SJCRH30 (cell line): ENCODE measurements around the gene DCLK1. TPM values are rescaled to one million over a fixed set of nuclear protein-coding genes. Genes with fewer than 3 reads are reported as not detected.

ENCODE experiments used
- DNase-seq, 2 experiments: peaks; one replicate each; pipeline ENCODE4 v3.0.0-alpha.2; 2015 to 2020
- H3K27ac ChIP-seq: fragments of 250-450 bp; sonication (Bioruptor Pico); 2 replicates; pipeline ENCODE4 v1.5.1; 2020; ENCODE audit warnings: mild to moderate bottlenecking, moderate library complexity
- H3K27me3 ChIP-seq: fragments of 250-450 bp; sonication (Bioruptor Pico); 2 replicates; pipeline ENCODE4 v1.5.1; 2020; ENCODE audit warnings: mild to moderate bottlenecking, moderate library complexity
- H3K36me3 ChIP-seq: fragments of 250-450 bp; sonication (Bioruptor Pico); 2 replicates; pipeline ENCODE4 v1.5.1; 2020; ENCODE audit warnings: mild to moderate bottlenecking, moderate library complexity
- H3K4me1 ChIP-seq: fragments of 250-450 bp; sonication (Bioruptor Pico); 2 replicates; pipeline ENCODE4 v1.5.1; 2020; ENCODE audit warnings: mild to moderate bottlenecking, moderate library complexity
- H3K4me3 ChIP-seq: fragments of 250-450 bp; sonication (Bioruptor Pico); 2 replicates; pipeline ENCODE4 v1.5.1; 2020; ENCODE audit warnings: mild to moderate bottlenecking, moderate library complexity
- H3K9me3 ChIP-seq: fragments of 250-450 bp; sonication (Bioruptor Pico); replicated peaks from 2 replicates; pipeline ENCODE4 v1.5.1; 2020; ENCODE audit warnings: mild to moderate bottlenecking, moderate library complexity
- total RNA-seq: library from RNA; depleted of rRNA; stranded (reverse); fragments of >200 nt; shearing (Covaris generic); gene quantifications from 2 replicates; pipeline ENCODE4 v1.2.3, GENCODE V29; 2014

Gene DCLK1
- total RNA-seq, 1 experiment from 2014 or later = 17.9 TPM

DNA sequence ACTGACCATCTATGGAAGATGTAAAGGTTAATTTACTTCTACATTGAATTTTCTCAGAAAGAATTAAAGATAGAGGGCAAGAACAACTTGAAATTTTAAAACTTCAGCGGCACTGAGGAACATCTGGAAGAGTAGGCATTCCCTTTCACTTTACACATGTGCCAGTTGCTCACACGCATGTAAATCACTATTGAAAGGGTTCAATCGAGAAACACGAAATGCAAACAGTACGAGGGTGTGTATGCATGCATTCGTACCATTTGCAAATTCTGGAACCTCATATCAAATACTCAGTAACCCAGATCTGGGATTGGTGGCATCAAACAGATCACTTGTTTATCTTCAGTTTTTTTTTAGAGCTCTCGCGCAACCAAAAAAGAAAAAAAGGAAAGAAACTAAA, 339.2 kb downstream of the DCLK1 start:
- no peak for DNase-seq
- no peaks in the 10 kb centered on the region for H3K9me3 ChIP-seq
- H3K27ac ChIP-seq = no peak overlapping the region
- H3K4me3 ChIP-seq = no peak overlapping the region
- no peaks in the 10 kb centered on the region for H3K36me3 ChIP-seq
- no peaks in the 10 kb centered on the region for H3K27me3 ChIP-seq
- H3K4me1 ChIP-seq = no peaks in the 10 kb centered on the region

DNA sequence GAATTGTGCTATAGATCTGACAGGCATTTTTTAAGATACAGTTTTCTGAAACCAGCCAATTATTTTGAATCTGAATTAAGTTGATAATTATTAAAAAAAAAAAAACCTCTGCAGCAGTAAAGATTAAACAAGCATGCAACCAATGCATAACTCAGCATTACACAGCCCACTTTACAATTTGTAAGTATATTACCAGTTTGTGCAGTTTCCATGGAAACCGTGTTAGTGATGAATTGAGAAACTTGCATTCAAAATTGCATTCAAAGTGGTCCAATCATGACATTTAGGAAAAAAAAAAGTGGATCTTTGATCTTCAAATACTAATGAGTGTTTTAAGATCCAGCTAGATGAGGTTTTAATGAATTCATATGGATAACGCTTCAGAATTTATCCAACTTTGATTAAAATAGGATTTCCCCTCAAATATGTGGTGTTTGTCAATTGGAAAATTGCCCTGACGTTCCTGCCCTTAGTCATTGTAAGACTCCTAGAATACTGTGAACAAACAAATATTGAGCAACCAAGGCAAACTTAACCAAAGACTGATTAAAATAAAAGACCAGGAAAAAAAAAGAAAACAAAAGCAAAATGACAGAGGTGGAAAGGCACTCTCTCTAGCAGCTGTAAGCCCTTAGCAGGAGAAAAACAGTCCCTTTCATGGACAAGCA, 339.9 kb downstream of the DCLK1 start:
- H3K4me1 ChIP-seq = peaks cover 4% of the 10 kb centered on the region
- DNase-seq = no peak
- no peaks in the 10 kb centered on the region for H3K36me3 ChIP-seq
- H3K9me3 ChIP-seq = no peaks in the 10 kb centered on the region
- H3K27ac ChIP-seq = no peak overlapping the region
- no peaks in the 10 kb centered on the region for H3K27me3 ChIP-seq
- H3K4me3 ChIP-seq = no peak overlapping the region

DNA sequence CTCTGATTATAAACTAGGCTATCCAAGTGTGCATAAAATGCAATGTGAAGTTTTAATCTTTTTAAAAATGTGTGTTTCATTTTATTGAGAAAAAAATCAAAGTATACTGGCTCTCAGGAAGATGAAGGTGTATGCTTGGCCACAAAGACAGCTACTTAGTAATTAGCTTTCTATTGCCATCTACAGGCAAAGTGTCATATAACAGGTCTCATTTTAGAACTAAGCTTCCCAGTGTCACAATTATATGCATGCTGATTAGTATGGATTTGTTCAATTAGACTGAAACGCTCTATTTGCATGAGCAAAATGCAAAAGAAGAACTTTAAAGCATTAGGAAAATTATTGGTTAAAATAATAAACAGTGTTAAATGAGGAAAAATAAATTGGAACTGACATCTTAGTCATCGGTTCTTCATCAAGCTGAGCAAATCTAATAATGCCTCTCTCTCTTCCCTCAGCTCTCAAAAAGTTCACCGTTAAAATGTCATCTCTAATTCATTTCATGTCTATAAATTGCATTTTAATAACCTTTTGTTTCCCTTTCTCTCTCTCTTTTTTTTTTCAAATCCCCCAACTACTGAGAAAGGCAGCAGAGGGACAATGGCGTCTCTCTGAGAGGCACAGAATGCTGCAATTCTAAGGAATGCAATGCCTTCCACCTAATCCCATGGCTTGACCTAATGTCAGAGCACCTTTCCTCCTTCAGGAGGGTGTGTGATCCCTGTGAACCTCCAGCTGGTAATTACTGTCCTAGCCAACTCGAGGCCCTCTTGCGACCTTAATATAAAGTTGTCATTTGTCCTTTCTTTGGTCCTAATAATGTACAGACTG, 341.6 kb downstream of the DCLK1 start:
- Histone ChIP-seq H3K9me3 (no peaks in the 10 kb centered on the region), H3K27me3 (no peaks in the 10 kb centered on the region), H3K4me3 (no peak overlapping the region), H3K27ac (no peak overlapping the region), H3K36me3 (no peaks in the 10 kb centered on the region), H3K4me1 (peaks cover 19% of the 10 kb centered on the region)
- DNase-seq = peak in 1 of 2 experiments; percentile 80

DNA sequence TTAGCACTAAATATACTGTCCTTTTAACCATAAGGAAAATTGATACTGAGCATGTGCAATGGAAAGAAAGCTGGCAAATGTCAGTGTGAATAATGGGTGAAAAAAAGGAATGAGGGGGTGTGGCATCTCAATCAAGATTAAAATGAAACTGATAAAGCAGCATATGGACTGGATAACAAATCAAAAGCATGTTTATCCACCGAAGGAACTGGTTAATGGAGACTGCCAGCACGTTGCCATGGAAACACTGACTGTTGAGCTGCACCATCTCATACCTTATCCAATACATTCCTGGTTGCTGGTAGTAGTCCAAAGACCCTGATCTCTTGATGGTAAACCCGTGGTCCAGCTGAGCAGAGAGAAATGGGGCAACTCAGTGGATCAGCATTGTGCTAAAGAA, 343.2 kb downstream of the DCLK1 start:
- peaks cover 26% of the 10 kb centered on the region for H3K4me1 ChIP-seq
- DNase-seq = no peak
- H3K4me3 ChIP-seq = no peak overlapping the region
- no peaks in the 10 kb centered on the region for H3K36me3 ChIP-seq
- H3K27me3 ChIP-seq = no peaks in the 10 kb centered on the region
- no peaks in the 10 kb centered on the region for H3K9me3 ChIP-seq
- no peak overlapping the region for H3K27ac ChIP-seq

DNA sequence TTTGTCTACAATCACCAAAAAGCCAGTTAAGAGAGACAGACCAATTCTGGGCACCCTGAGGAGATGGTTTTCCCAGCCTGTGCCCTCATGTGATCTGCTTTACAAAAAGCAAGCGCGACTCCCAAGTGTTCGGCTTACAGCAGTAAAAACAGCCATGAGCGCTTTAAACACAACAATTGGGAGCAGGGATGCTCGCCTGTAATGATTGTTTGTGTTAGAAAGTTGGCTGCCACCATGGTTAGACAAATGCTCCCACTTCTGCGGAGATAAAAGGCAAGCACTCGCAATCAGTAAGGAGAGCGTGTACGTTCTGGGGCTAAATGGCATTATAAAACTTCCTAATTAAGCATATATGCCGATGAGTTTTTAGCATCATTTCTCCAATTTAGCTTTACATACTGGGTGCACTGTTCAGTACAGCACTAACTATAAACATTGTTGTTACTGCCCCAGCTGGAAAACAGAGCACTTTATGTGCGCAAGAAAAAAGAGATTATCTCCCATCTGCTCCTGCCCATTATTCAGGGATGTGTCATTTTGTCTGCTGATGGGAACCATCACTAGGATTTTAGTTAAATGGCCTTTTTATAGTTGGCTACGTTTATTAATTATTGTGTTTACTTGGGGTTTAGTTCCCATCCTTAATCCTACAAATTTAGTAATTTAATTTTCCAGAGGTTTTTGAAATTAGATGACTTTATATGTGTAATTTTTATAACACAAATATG, 345.4 kb downstream of the DCLK1 start:
- Histone ChIP-seq H3K9me3 (no peaks in the 10 kb centered on the region), H3K36me3 (no peaks in the 10 kb centered on the region), H3K27me3 (no peaks in the 10 kb centered on the region), H3K4me3 (peak overlapping the region; percentile 46), H3K4me1 (peaks cover 48% of the 10 kb centered on the region), H3K27ac (peak overlapping the region; percentile 83)
- DNase-seq = peak; percentile 60 to 89

DNA sequence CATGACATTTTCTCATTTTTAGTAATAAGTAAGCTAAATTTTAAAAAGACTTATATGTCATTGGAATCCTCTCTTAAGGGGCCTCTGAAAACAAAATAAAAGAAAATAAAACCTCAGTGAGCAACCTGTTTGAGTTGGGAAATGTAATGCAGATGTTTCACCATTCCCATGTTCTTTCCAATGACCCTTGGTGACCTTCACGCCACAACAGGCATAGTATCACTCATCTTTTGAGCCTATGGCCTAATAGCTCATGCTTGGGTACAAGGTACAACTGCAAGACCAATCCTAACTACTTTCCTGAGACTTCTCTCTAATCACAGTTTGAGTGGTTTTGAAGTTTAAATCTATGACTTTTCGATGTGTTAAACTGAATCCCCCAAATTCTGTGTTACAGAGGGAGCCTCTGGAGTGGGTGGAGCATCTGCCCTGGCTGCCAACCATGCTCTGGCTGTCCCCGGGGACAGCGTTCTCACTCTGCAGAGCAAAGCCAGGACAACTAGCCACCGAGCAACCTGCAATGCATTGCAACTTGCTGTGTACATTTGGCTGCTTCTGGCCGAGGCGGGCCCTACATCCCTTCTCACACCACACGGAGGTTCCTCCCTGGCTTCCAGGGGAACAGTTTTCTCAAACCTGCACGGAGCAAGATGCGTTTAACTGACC, 346.8 kb downstream of the DCLK1 start:
- H3K27ac ChIP-seq = no peak overlapping the region
- H3K27me3 ChIP-seq = no peaks in the 10 kb centered on the region
- H3K4me1 ChIP-seq = peaks cover 61% of the 10 kb centered on the region
- peak; percentile 14 to 29 for DNase-seq
- no peaks in the 10 kb centered on the region for H3K9me3 ChIP-seq
- H3K36me3 ChIP-seq = no peaks in the 10 kb centered on the region
- H3K4me3 ChIP-seq = no peak overlapping the region

DNA sequence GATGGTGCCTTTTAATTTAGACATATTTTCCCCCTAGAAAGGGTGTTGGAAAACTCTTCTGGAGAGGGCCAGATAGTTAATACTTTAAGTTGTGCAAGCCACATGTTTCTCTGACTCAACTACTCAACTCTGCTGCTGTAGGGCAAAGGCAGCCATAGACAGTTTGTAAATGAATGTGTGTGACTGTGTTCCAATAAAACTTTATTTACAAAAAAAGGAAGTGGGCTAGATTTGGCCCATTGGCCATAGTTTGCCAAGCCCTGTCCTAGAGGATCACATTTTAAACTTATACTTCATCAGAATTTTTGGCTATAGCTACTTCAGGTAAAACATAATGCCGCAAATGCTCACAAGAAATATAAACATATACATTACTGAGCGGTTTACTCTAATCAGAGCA, 348.4 kb downstream of the DCLK1 start:
- Histone ChIP-seq H3K4me1 (peaks cover 63% of the 10 kb centered on the region), H3K4me3 (no peak overlapping the region), H3K9me3 (no peaks in the 10 kb centered on the region), H3K36me3 (no peaks in the 10 kb centered on the region), H3K27ac (peak overlapping the region; percentile 95; the same call in 1 of the 2 replicates), H3K27me3 (no peaks in the 10 kb centered on the region)
- no peak for DNase-seq

DNA sequence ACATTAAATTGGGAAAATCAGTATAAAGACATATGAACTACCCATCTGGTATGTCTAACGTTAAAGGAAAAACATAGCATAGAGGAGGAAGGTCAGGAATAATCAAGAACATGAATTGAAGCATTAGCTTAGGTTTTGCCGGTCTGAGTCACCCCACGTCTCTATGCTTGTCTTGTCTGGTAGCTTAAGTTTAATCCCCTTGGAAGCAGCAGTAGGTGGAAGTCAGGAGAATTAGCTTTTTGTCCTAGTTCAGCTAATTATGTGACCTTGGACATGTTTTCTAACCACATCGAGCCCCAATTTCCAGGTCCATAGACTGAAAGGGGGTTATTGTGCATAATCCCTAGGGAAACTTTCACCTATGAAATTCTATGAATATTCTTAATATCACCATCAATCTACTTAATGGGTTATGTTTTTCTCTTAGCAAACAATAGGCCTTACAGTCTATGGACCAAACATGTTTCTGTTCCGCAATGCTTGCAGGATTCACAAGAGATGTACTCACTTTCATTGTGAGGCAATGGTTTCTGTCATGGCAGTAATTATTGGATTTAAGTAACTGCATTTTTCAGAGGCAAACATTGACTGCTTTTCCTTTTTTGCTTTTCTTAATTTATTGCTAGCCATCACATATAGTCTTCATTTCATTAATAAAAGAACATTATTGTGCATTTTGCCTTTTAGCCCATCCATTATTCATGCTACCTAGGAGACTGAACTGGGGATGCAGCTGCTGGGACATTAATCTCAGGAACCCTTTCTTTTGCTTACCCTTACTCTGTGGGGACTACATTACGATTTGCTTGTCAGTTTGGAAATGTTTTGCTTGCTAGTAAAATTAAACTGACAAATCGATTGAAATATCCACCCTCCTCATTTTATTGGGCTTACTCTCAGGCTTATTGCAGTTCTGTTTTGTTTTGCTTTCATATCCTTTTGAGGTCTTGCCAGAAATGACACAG, 349.9 kb downstream of the DCLK1 start:
- peak overlapping the region; percentile 11 for H3K4me3 ChIP-seq
- peak overlapping the region; percentile 95 for H3K27ac ChIP-seq
- no peaks in the 10 kb centered on the region for H3K9me3 ChIP-seq
- peak; percentile 75 to 93 for DNase-seq
- H3K36me3 ChIP-seq = no peaks in the 10 kb centered on the region
- no peaks in the 10 kb centered on the region for H3K27me3 ChIP-seq
- H3K4me1 ChIP-seq = peaks cover 59% of the 10 kb centered on the region

DNA sequence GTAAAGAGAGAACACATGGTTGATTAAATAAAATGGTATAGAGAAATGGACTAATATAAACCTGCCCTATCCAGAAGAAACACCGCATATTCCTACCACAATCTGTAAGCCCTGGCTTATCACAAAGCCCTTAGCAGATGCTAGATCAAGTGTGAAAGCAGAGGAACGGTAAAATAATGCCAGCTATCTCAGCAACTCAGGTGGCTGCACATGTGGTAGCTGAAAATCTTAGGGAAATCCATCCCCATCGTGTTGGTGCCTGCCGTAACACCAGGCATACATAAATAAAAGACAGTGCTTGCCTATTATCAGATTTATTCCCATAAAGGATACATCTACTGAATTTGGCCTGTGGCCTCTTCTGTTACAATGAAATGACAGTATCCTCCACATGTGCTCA, 350.6 kb downstream of the DCLK1 start:
- no peaks in the 10 kb centered on the region for H3K9me3 ChIP-seq
- no peaks in the 10 kb centered on the region for H3K27me3 ChIP-seq
- DNase-seq = peak; percentile 38 to 77
- peaks cover 54% of the 10 kb centered on the region for H3K4me1 ChIP-seq
- no peaks in the 10 kb centered on the region for H3K36me3 ChIP-seq
- H3K27ac ChIP-seq = peak overlapping the region; percentile 95
- H3K4me3 ChIP-seq = peak overlapping the region; percentile 11

DNA sequence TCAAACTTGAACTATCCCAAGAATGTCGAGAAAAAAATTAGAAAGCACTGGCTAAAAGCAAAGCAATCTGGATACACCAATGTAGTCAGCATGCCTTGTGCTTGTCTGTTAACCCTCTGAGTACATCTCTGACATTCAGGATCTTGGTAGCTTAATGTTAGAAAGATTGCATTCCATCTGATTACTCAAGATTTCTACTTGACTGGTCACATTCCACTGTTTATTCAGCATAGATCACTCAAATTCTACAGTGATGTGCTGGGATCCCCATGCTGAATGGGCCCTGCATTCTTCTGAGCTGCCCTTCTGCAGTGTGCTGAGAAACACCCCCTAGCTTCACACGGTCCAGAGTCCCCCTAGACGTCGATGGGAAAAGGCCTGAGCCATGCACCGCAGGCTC, 359.3 kb downstream of the DCLK1 start:
- H3K4me1 ChIP-seq = peaks cover 54% of the 10 kb centered on the region
- peak in 1 of 2 experiments; percentile 28 for DNase-seq
- peak overlapping the region; percentile 100; the same call in 1 of the 2 replicates for H3K27ac ChIP-seq
- no peaks in the 10 kb centered on the region for H3K36me3 ChIP-seq
- H3K9me3 ChIP-seq = no peaks in the 10 kb centered on the region
- no peak overlapping the region for H3K4me3 ChIP-seq
- H3K27me3 ChIP-seq = no peaks in the 10 kb centered on the region

DNA sequence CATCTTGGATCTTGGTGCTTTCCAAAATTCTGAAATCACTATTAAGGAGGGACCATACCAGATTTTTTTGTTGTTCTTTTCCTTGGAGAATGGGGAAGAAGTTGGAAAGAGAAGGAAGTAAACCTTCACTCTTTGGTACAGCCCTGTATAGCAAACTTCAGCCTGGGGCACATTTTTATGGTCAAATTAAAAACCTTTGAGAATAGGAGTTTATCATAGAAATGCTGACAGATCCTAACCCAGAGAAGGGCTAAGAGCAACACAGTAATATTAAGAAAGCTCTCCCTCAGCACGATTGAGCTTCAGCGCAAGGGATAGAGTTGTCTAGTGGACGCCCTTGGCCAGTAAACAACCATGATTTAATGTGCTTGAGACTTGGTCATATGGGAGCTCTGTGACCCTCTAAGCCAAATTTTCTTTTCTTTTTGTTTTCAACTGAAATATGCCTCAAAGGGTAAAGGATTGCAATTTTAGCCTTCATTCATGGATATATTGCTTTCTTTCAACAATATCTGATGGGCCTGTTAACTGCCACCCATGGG, 360.4 kb downstream of the DCLK1 start:
- H3K36me3 ChIP-seq = no peaks in the 10 kb centered on the region
- peak overlapping the region; percentile 100 for H3K27ac ChIP-seq
- no peaks in the 10 kb centered on the region for H3K27me3 ChIP-seq
- peak in 1 of 2 experiments; percentile 19 for DNase-seq
- no peak overlapping the region for H3K4me3 ChIP-seq
- H3K9me3 ChIP-seq = no peaks in the 10 kb centered on the region
- peaks cover 65% of the 10 kb centered on the region for H3K4me1 ChIP-seq

DNA sequence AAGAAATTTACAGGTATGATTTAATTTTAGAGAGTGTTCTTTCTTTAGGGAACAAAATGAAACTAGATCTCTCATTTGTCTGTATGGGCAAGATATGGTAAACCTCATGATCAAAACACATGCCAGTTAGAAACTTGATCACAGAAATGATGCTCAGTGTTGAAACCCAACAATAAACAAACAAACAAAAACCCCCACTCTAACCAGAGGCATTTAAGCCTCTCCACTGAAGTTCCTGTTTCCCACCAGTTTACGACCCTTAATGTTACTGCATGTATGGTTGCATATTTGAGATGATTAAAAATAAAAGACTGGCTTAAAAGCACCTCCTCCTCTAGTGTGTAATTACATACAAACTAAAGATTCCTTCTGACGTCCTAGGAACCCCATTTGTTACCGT, 361.4 kb downstream of the DCLK1 start:
- no peak overlapping the region for H3K4me3 ChIP-seq
- no peaks in the 10 kb centered on the region for H3K27me3 ChIP-seq
- H3K9me3 ChIP-seq = no peaks in the 10 kb centered on the region
- peaks cover 75% of the 10 kb centered on the region for H3K4me1 ChIP-seq
- H3K36me3 ChIP-seq = no peaks in the 10 kb centered on the region
- peak overlapping the region; percentile 100 for H3K27ac ChIP-seq
- DNase-seq = peak in 1 of 2 experiments; percentile 62

DNA sequence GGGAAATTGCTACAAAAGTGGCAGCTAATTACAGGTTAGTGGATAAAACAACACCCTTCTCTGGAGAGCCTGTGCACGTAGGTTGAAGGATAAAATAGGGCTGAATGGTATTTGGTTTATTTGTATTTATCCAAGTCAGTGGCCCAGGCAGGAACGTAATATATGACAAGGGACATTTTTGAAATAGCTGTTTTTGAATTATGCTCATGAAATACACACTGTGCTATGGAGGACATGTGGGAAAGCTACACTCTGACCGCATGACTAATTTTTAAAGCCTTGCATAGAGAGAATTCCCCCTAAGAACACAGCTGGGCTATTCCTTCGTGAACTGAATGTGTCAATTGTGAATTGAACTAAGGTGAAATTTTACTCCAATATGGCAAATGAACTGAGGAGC, 362.6 kb downstream of the DCLK1 start:
- no peaks in the 10 kb centered on the region for H3K27me3 ChIP-seq
- no peaks in the 10 kb centered on the region for H3K9me3 ChIP-seq
- peak; percentile 83 to 97 for DNase-seq
- H3K27ac ChIP-seq = peak overlapping the region; percentile 100
- H3K4me1 ChIP-seq = peaks cover 87% of the 10 kb centered on the region
- H3K4me3 ChIP-seq = peak overlapping the region; percentile 13
- no peaks in the 10 kb centered on the region for H3K36me3 ChIP-seq
